SK-N-SH treated with all-trans-retinoic acid at 6 μM for 48 hours (cell line): ENCODE measurements around the gene CALN1.
"Not testable (repeated sequence)": the region's sequence is repeated elsewhere in the genome, so short reads cannot be mapped to it uniquely, and the experiment has no call there.

Experiments
- ATAC-seq: fragments of 200-7000 bp; cut with Tn5 transposase; 3 replicates; pipeline ENCODE4 v1.9.1; 2020; ENCODE audit warnings: mild to moderate bottlenecking, moderate library complexity
- ARNTL ChIP-seq: fragments of 450-650 bp; formaldehyde crosslinking; IDR thresholded peaks from 2 replicates; pipeline ENCODE4 v1.5.0; 2020; ENCODE audit warnings: low read depth, mild to moderate bottlenecking, moderate library complexity, borderline replicate concordance
- BACH2 ChIP-seq: fragments of 250-450 bp; sonication (Bioruptor Pico); IDR thresholded peaks from 2 replicates; pipeline ENCODE4 v1.9.0; 2021; ENCODE audit warnings: mild to moderate bottlenecking, borderline replicate concordance
- CSDC2 ChIP-seq: fragments of 250-450 bp; sonication (Bioruptor Pico); IDR thresholded peaks from 2 replicates; pipeline ENCODE4 v1.5.0; 2020; ENCODE audit warnings: mild to moderate bottlenecking, moderate library complexity
- ESRRG ChIP-seq: fragments of 250-450 bp; sonication (Bioruptor Pico); IDR thresholded peaks from 2 replicates; pipeline ENCODE4 v1.6.1; 2021; ENCODE audit warnings: mild to moderate bottlenecking
- GLIS3 ChIP-seq: fragments of 250-450 bp; sonication (Bioruptor Pico); IDR thresholded peaks from 2 replicates; pipeline ENCODE4 v1.5.0; 2020; ENCODE audit warnings: mild to moderate bottlenecking, moderate library complexity
- ISL1 ChIP-seq: fragments of 250-450 bp; sonication (Bioruptor Pico); IDR thresholded peaks from 2 replicates; pipeline ENCODE4 v2.1.2; 2022; ENCODE audit warnings: mild to moderate bottlenecking, moderate library complexity
- OSR1 ChIP-seq: fragments of 250-450 bp; sonication (Bioruptor Pico); IDR thresholded peaks from 2 replicates; pipeline ENCODE4 v1.8.0; 2022; ENCODE audit warnings: moderate library complexity, mild to moderate bottlenecking, inconsistent platforms
- PATZ1 ChIP-seq: fragments of 250-450 bp; sonication (Bioruptor Pico); IDR thresholded peaks from 2 replicates; pipeline ENCODE4 v1.8.0; 2020; ENCODE audit warnings: mild to moderate bottlenecking, moderate library complexity, borderline replicate concordance
- PPARA ChIP-seq: fragments of 250-450 bp; sonication (Bioruptor Pico); IDR thresholded peaks from 2 replicates; pipeline ENCODE4 v1.5.0; 2020; ENCODE audit warnings: mild to moderate bottlenecking, borderline replicate concordance
- RARB ChIP-seq: fragments of 250-450 bp; sonication (Bioruptor Pico); IDR thresholded peaks from 2 replicates; pipeline ENCODE4 v1.8.0; 2021; ENCODE audit warnings: mild to moderate bottlenecking, moderate library complexity
- SNAI2 ChIP-seq: fragments of 250-450 bp; sonication (Bioruptor Pico); IDR thresholded peaks from 2 replicates; pipeline ENCODE4 v1.5.0; 2020; ENCODE audit warnings: mild to moderate bottlenecking, moderate library complexity
- TCF4 ChIP-seq: fragments of 250-450 bp; sonication (Bioruptor Pico); IDR thresholded peaks from 2 replicates; pipeline ENCODE4 v1.8.0; 2021; ENCODE audit warnings: mild to moderate bottlenecking, moderate library complexity, borderline replicate concordance
- TOX ChIP-seq: fragments of 250-450 bp; sonication (Bioruptor Pico); IDR thresholded peaks from 2 replicates; pipeline ENCODE4 v1.8.0; 2021; ENCODE audit warnings: mild to moderate bottlenecking, moderate library complexity, borderline replicate concordance
- TSHZ2 ChIP-seq: fragments of 250-450 bp; sonication (Bioruptor Pico); IDR thresholded peaks from 2 replicates; pipeline ENCODE4 v1.5.0; 2020; ENCODE audit warnings: mild to moderate bottlenecking, moderate library complexity
- ZC3H10 ChIP-seq: fragments of 250-450 bp; sonication (Bioruptor Pico); IDR thresholded peaks from 2 replicates; pipeline ENCODE4 v1.5.1; 2021; ENCODE audit warnings: mild to moderate bottlenecking, moderate library complexity
- ZFP3 ChIP-seq: fragments of 250-450 bp; sonication (Bioruptor Pico); IDR thresholded peaks from 2 replicates; pipeline ENCODE4 v1.5.0; 2020; ENCODE audit warnings: mild to moderate bottlenecking, moderate library complexity
- ZFP30 ChIP-seq: fragments of 450-650 bp; formaldehyde crosslinking; IDR thresholded peaks from 2 replicates; pipeline ENCODE4 v1.5.0; 2022; ENCODE audit warnings: mild to moderate bottlenecking, moderate library complexity
- ZNF565 ChIP-seq: fragments of 450-650 bp; formaldehyde crosslinking; conservative IDR thresholded peaks from 2 replicates; pipeline ENCODE4 v1.5.0; 2020; ENCODE audit warnings: low read depth, mild to moderate bottlenecking, moderate library complexity
- ZNF70 ChIP-seq: fragments of 450-650 bp; formaldehyde crosslinking; IDR thresholded peaks from 2 replicates; pipeline ENCODE4 v1.5.0; 2020; ENCODE audit warnings: mild to moderate bottlenecking, moderate library complexity
- ZNF8 ChIP-seq: fragments of 450-650 bp; formaldehyde crosslinking; IDR thresholded peaks from 2 replicates; pipeline ENCODE4 v1.5.0; 2020; ENCODE audit warnings: mild to moderate bottlenecking, moderate library complexity
- TF ChIP-seq, protein P1 (sequence below): fragments of 250-450 bp; sonication (Bioruptor Pico); IDR thresholded peaks from 2 replicates; pipeline ENCODE4 v1.8.0; 2021; ENCODE audit warnings: low read depth, mild to moderate bottlenecking, moderate library complexity, borderline replicate concordance

The CALN1 gene

DNA sequence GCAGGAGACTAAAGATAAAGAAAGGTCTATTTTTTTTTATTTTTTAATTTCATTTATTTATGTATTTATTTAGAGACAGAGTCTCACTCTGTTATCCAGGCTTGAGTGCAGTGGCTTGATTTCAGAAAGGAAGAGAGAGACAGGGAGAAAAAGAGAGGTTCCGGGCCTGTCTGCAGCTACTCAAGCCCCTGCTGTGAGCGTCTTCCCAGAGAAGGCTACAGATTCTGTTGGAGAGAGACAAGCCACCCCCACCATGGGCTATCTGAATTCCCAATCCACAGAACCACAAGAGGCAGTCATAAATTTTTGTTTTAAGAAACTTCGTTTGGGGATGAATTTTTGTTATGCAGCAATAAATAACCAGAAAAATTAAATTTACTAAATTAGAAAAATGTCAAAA is 68.1 kb downstream of the CALN1 start:
- TF ChIP-seq ARNTL (no peak), ZC3H10 (no peak), PATZ1 (CRISPR knock-in tag) (no peak)
- ATAC-seq, result no peak

- not testable (repeated sequence) for ATAC-seq
Measured at GRCh38 chr7:72343354-72343753, 68.8 kb downstream of the CALN1 start.

DNA sequence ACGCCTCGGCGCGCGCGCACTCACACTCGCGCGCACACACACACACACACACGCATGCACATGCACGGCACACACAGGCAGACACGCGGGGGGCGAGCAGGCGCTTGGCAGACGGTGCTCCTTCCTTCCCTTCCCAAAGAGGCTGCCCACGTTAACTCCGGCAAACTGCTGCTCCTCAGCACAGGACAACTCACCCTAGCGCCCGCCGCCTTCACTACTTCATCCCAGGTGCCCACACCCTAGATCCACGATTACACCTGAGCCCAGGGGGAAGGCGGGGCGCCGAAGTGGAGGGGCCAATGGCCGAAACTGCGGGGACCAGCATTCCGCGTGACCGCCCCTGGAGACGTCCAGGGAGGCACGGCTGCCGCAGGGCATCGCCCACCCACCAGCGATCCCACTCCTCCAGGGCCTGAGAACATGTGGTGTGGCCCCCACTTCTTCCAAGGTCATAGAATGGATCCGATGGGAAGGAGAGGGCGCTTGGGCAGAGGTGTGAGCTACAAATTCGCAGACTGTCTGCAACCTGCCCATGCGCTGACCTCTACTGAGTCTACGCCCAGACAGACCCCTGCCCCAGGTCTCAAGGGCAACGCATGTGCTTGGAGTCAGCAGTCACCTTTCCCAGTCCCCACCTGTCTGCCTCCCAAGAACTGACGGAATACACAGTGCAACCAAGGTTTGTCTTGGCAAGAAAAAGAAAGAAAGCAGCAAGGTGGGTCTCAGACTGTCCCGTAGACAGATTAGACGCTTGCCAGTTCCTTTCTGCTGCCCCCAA is 74.6 kb downstream of the CALN1 start:
- ATAC-seq, result no peak
- no peak for TF ChIP-seq TSHZ2
- no peak for TF ChIP-seq PPARA (CRISPR knock-in tag)
- TF ChIP-seq ESRRG (CRISPR knock-in tag), result no peak
- no peak for TF ChIP-seq TCF4 (CRISPR knock-in tag)
- no peak for TF ChIP-seq RARB (CRISPR knock-in tag)
- TF ChIP-seq OSR1 (CRISPR knock-in tag), result no peak
- TF ChIP-seq ZNF70 (CRISPR knock-in tag), result no peak
- TF ChIP-seq SNAI2 (CRISPR knock-in tag), result no peak
- no peak for TF ChIP-seq ZFP30

GRCh38 chr7:72336632-72337389 is 75.3 kb downstream of the CALN1 start:
- no peak for ATAC-seq
- no peak for TF ChIP-seq SNAI2 (CRISPR knock-in tag)
- TF ChIP-seq TOX (CRISPR knock-in tag), result no peak
- TF ChIP-seq ISL1 (CRISPR knock-in tag), result no peak
- no peak for TF ChIP-seq ZFP30
- no peak for TF ChIP-seq ZNF8
- TF ChIP-seq ZFP3 (CRISPR knock-in tag), result no peak
- TF ChIP-seq PPARA (CRISPR knock-in tag), result no peak
- TF ChIP-seq TCF4 (CRISPR knock-in tag), result no peak
- TF ChIP-seq BACH2 (CRISPR knock-in tag), result no peak
- TF ChIP-seq ZC3H10, result no peak
- TF ChIP-seq, protein P1, sequence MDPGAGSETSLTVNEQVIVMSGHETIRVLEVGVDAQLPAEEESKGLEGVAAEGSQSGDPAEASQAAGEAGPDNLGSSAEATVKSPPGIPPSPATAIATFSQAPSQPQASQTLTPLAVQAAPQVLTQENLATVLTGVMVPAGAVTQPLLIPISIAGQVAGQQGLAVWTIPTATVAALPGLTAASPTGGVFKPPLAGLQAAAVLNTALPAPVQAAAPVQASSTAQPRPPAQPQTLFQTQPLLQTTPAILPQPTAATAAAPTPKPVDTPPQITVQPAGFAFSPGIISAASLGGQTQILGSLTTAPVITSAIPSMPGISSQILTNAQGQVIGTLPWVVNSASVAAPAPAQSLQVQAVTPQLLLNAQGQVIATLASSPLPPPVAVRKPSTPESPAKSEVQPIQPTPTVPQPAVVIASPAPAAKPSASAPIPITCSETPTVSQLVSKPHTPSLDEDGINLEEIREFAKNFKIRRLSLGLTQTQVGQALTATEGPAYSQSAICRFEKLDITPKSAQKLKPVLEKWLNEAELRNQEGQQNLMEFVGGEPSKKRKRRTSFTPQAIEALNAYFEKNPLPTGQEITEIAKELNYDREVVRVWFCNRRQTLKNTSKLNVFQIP (CRISPR knock-in tag), result no peak
- TF ChIP-seq OSR1 (CRISPR knock-in tag), result no peak
- no peak for TF ChIP-seq ZNF70 (CRISPR knock-in tag)
- no peak for TF ChIP-seq ZNF565 (CRISPR knock-in tag)
- no peak for TF ChIP-seq CSDC2
- TF ChIP-seq, all 23 proteins: peak for 0

DNA sequence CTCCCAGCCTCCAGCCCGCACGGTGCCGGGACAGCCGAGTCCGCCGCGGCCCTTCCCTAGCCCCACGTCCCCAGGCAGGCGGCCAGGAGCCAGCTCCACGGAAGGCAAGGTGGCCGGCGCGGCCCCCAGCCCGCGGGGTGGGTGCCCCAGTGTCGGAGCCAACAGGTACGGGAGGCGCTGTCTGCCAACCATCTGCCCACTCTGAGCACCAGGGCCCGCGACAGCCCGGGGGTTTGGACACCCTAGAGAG is 75.8 kb downstream of the CALN1 start:
- TF ChIP-seq ZC3H10 (no peak), ZNF70 (CRISPR knock-in tag) (no peak), SNAI2 (CRISPR knock-in tag) (no peak), OSR1 (CRISPR knock-in tag) (no peak), TCF4 (CRISPR knock-in tag) (no peak), ZFP30 (no peak), ISL1 (CRISPR knock-in tag) (no peak), ESRRG (CRISPR knock-in tag) (no peak), BACH2 (CRISPR knock-in tag) (no peak), GLIS3 (no peak)
- ATAC-seq, result no peak
